HepG2 (cell line): Measurements from ENCODE around the gene SETD5. TPM values are rescaled to one million over a fixed set of nuclear protein-coding genes. Genes with fewer than 3 reads are reported as not detected.

ENCODE experiments used
- AHDC1 ChIP-seq: sonication (generic); formaldehyde crosslinking; IDR thresholded peaks from 2 replicates; pipeline ENCODE4 v1.5.1; 2020; ENCODE audit warnings: mild to moderate bottlenecking, missing genetic modification reagents, borderline replicate concordance
- ATF3 ChIP-seq: sonication (generic); formaldehyde crosslinking; IDR thresholded peaks from 2 replicates; pipeline ENCODE4 v1.4.0; 2020; ENCODE audit warnings: missing genetic modification reagents
- GLI4 ChIP-seq: sonication (generic); formaldehyde crosslinking; IDR thresholded peaks from 2 replicates; pipeline ENCODE4 v1.5.1; 2020; ENCODE audit warnings: missing genetic modification reagents, mild to moderate bottlenecking, moderate library complexity, borderline replicate concordance
- HDAC1 ChIP-seq: sonication (generic); formaldehyde crosslinking; IDR thresholded peaks from 2 replicates; pipeline ENCODE4 v1.5.1; 2020; ENCODE audit warnings: mild to moderate bottlenecking, missing genetic modification reagents
- MED8 ChIP-seq: sonication (generic); formaldehyde crosslinking; IDR thresholded peaks from 2 replicates; pipeline ENCODE4 v1.8.1; 2023; ENCODE audit warnings: mild to moderate bottlenecking, missing genetic modification reagents; ENCODE audit not compliant: insufficient replicate concordance
- MIER2 ChIP-seq: IDR thresholded peaks from 2 replicates; pipeline ENCODE4 v1.6.1; 2016; ENCODE audit warnings: missing biosample characterization, missing genetic modification reagents
- MXD3 ChIP-seq: IDR thresholded peaks from 2 replicates; pipeline ENCODE4 v1.6.1; 2016; ENCODE audit warnings: mild to moderate bottlenecking, missing biosample characterization, missing genetic modification reagents
- PAX8 ChIP-seq: sonication (generic); formaldehyde crosslinking; IDR thresholded peaks from 2 replicates; pipeline ENCODE4 v1.8.0; 2022; ENCODE audit warnings: mild to moderate bottlenecking, missing genetic modification reagents, borderline replicate concordance
- PCBP1 ChIP-seq: fragments of 200-400 bp; formaldehyde crosslinking; IDR thresholded peaks from 2 replicates; pipeline ENCODE4 v1.6.1; 2017; ENCODE audit warnings: mild to moderate bottlenecking, low read depth, low read length, borderline replicate concordance
- SIX4 ChIP-seq: sonication (generic); formaldehyde crosslinking; IDR thresholded peaks from 2 replicates; pipeline ENCODE4 v1.4.0; 2020; ENCODE audit warnings: missing genetic modification reagents
- SMAD9 ChIP-seq: sonication (generic); formaldehyde crosslinking; IDR thresholded peaks from 2 replicates; pipeline ENCODE4 v1.5.1; 2020; ENCODE audit warnings: mild to moderate bottlenecking, missing genetic modification reagents
- STAG1 ChIP-seq: sonication (generic); formaldehyde crosslinking; IDR thresholded peaks from 2 replicates; pipeline ENCODE4 v1.4.0; 2020; ENCODE audit warnings: missing genetic modification reagents
- TEAD3 ChIP-seq: optimal IDR thresholded peaks from 2 replicates; pipeline ENCODE3; 2016; ENCODE audit warnings: borderline replicate concordance
- TOE1 ChIP-seq: sonication (generic); formaldehyde crosslinking; IDR thresholded peaks from 2 replicates; pipeline ENCODE4 v1.4.0; 2020; ENCODE audit warnings: mild to moderate bottlenecking, missing genetic modification reagents
- WIZ ChIP-seq: sonication (generic); formaldehyde crosslinking; IDR thresholded peaks from 2 replicates; pipeline ENCODE4 v1.5.1; 2020; ENCODE audit warnings: mild to moderate bottlenecking, missing genetic modification reagents
- ZNF205 ChIP-seq: IDR thresholded peaks from 2 replicates; pipeline ENCODE4 v1.6.1; 2018; ENCODE audit warnings: missing biosample characterization, missing genetic modification reagents
- ZNF460 ChIP-seq: sonication (generic); formaldehyde crosslinking; IDR thresholded peaks from 2 replicates; pipeline ENCODE4 v1.5.1; 2020; ENCODE audit warnings: missing genetic modification reagents, mild to moderate bottlenecking, borderline replicate concordance
- ZNF512 ChIP-seq: sonication (generic); formaldehyde crosslinking; IDR thresholded peaks from 2 replicates; pipeline ENCODE4 v1.4.0; 2020; ENCODE audit warnings: mild to moderate bottlenecking, missing genetic modification reagents
- ZNF777 ChIP-seq: sonication (generic); formaldehyde crosslinking; IDR thresholded peaks from 2 replicates; pipeline ENCODE4 v1.4.0; 2020; ENCODE audit warnings: missing genetic modification reagents
- ZUFSP ChIP-seq: sonication (generic); formaldehyde crosslinking; IDR thresholded peaks from 2 replicates; pipeline ENCODE4 v1.9.0; 2021; ENCODE audit warnings: missing genetic modification reagents, mild to moderate bottlenecking, borderline replicate concordance
- polyA plus RNA-seq, 8 experiments: library from polyadenylated mRNA; depleted of rRNA in 3 of 8; stranded (reverse) in 7 of 8; unstranded in 1 of 8; fragments of >200 nt; fragmentation: Illumina TruSeq in 4 of 8; extraction: Trizol in 4 of 8; gene quantifications; 2 replicates each; pipeline versions ENCODE4 v1.2.1 to v1.2.3, GENCODE V29; 2011 to 2016; ENCODE audit warnings: low read depth in 4 of 8, missing spikeins in 1 of 8, mixed read lengths in 1 of 8; ENCODE audit not compliant: insufficient read depth in 1 of 8
- total RNA-seq, 5 experiments: library from RNA; depleted of rRNA; stranded (reverse); fragments of >200 nt; fragmentation: Illumina TruSeq; extraction: Trizol; gene quantifications; 2 replicates each; pipeline ENCODE4 v1.2.3, GENCODE V29; 2016; ENCODE audit warnings: low read depth in 1 of 5

The SETD5 gene
- total and polyA plus RNA-seq, 2 of the 13 experiments (the other 11 are each of a cell fraction or from before 2014, with no cell fraction given), result 46.8 to 95.8 TPM

- TF ChIP-seq AHDC1 (no peak), ATF3 (CRISPR knock-in tag) (no peak), STAG1 (CRISPR knock-in tag) (peak; percentile 58), GLI4 (CRISPR knock-in tag) (no peak), PCBP1 (0 out of 2 replicates have a peak, but pooled peaks have one; percentile 7), HDAC1 (CRISPR knock-in tag) (no peak), WIZ (no peak), ZUFSP (CRISPR knock-in tag) (no peak), ZNF460 (CRISPR knock-in tag) (no peak), ZNF512 (CRISPR knock-in tag) (no peak), MXD3 (no peak), SIX4 (CRISPR knock-in tag) (no peak), MIER2 (peak; percentile 87), SMAD9 (CRISPR knock-in tag) (no peak), TEAD3 (CRISPR knock-in tag) (no peak), TOE1 (CRISPR knock-in tag) (no peak), MED8 (CRISPR knock-in tag) (no peak), ZNF205 (no peak), ZNF777 (CRISPR knock-in tag) (no peak), PAX8 (CRISPR knock-in tag) (no peak)
These were observed 103.0 kb downstream of the SETD5 start (continued) for GRCh38 chr3:9500108-9501050.
